B cell (primary cell): ENCODE data around the gene MTFR1L. TPM values are rescaled to one million over a fixed set of nuclear protein-coding genes. Genes with fewer than 3 reads are reported as not detected.

ENCODE experiments used
- ATAC-seq: fragments of 200-7000 bp; cut with Tn5 transposase; one replicate; pipeline ENCODE4 v1.10.0; 2021; ENCODE audit warnings: low read depth, mild to moderate bottlenecking, moderate number of reproducible peaks, moderate library complexity
- CTCF ChIA-PET: fragments of 350-600 bp; sonication (Branson Sonifier 250); formaldehyde crosslinking; loops from one replicate; lab custom pipeline; 2021; ENCODE audit warnings: antibody characterized with exemption, inconsistent platforms; lab: Charles Lee
- POLR2A ChIA-PET: fragments of 350-600 bp; sonication (Branson Sonifier 250); formaldehyde crosslinking; loops from one replicate; lab custom pipeline; 2021; ENCODE audit warnings: antibody characterized with exemption; lab: Charles Lee
- DNase-seq: peaks from one replicate; pipeline ENCODE4 v3.0.0; 2013
- H2AFZ ChIP-seq: 2 replicates; pipeline ENCODE4 v1.6.1; 2012; ENCODE audit warnings: mild to moderate bottlenecking, low read depth, low read length; ENCODE audit not compliant: insufficient read depth, poor library complexity, severe bottlenecking
- H3K27ac ChIP-seq, 2 donors: 1 replicate in 1 of 2; 2 replicates in 1 of 2; pipeline ENCODE4 v1.5.1; 2012 to 2013; ENCODE audit warnings: low read length in 2 of 2, mild to moderate bottlenecking in 2 of 2, moderate library complexity in 1 of 2
- H3K27me3 ChIP-seq, 4 experiments: fragments of 200-600 bp in 1 of 4; sonication (generic) in 1 of 4; replicated peaks in 1 of 4; 1 replicate in 2 of 4; 2 replicates in 2 of 4; pipeline versions ENCODE4 v1.6.1 to v1.7.0; 2013 to 2016; ENCODE audit warnings: low read length in 3 of 4, mild to moderate bottlenecking in 2 of 4, mixed read lengths in 1 of 4, moderate library complexity in 1 of 4; ENCODE audit not compliant: insufficient read depth in 4 of 4, control insufficient read depth in 3 of 4; ENCODE audit errors: control extremely low read depth in 1 of 4
- H3K36me3 ChIP-seq, 2 experiments: replicated peaks in 1 of 2; 1 replicate in 1 of 2; 2 replicates in 1 of 2; pipeline versions ENCODE4 v1.6.1 to v1.7.1; 2013; ENCODE audit warnings: low read length in 1 of 2; ENCODE audit not compliant: insufficient read depth in 2 of 2, control insufficient read depth in 1 of 2; ENCODE audit errors: control extremely low read depth in 1 of 2, extremely low read depth in 1 of 2
- H3K4me1 ChIP-seq, 2 donors: fragments of 200-600 bp in 1 of 2; sonication (generic) in 1 of 2; 1 replicate in 1 of 2; 2 replicates in 1 of 2; pipeline versions ENCODE4 v1.5.1 to v1.6.1; 2013 to 2017; ENCODE audit warnings: low read length in 2 of 2; ENCODE audit not compliant: control insufficient read depth in 2 of 2, insufficient read depth in 2 of 2
- H3K4me2 ChIP-seq: replicated peaks from 2 replicates; pipeline ENCODE3; 2012; ENCODE audit warnings: mild to moderate bottlenecking, low read depth, low read length; ENCODE audit not compliant: poor library complexity, severe bottlenecking
- H3K4me3 ChIP-seq, 5 experiments: fragments of 200-600 bp in 1 of 5; sonication (generic) in 1 of 5; 1 replicate in 3 of 5; 2 replicates in 2 of 5; pipeline versions ENCODE4 v1.5.1 to v1.7.0; 2011 to 2016; ENCODE audit warnings: low read length in 4 of 5, mild to moderate bottlenecking in 4 of 5, low read depth in 2 of 5, control low read depth in 1 of 5, moderate library complexity in 1 of 5; ENCODE audit not compliant: insufficient read depth in 1 of 5; ENCODE audit errors: control extremely low read depth in 1 of 5, extremely low read depth in 1 of 5
- H3K79me2 ChIP-seq: fragments of 200-600 bp; sonication (generic); one replicate; pipeline ENCODE4 v1.6.0; 2016; ENCODE audit warnings: low read length; ENCODE audit not compliant: control insufficient read depth, insufficient read depth
- H3K9ac ChIP-seq: fragments of 200-600 bp; sonication (generic); 2 replicates; pipeline ENCODE4 v1.6.1; 2017; ENCODE audit warnings: mild to moderate bottlenecking, low read length, moderate library complexity
- H3K9me3 ChIP-seq, 3 donors: one replicate each; pipeline versions ENCODE4 v1.6.1 to v1.7.1; 2013; ENCODE audit warnings: low read length in 2 of 3; ENCODE audit not compliant: control insufficient read depth in 2 of 3, insufficient read depth in 1 of 3; ENCODE audit errors: control extremely low read depth in 1 of 3
- H4K20me1 ChIP-seq: 2 replicates; pipeline ENCODE4 v1.6.0; 2012; ENCODE audit warnings: mild to moderate bottlenecking, low read length; ENCODE audit not compliant: insufficient read depth, control insufficient read depth, poor library complexity, severe bottlenecking
- H3K27ac Mint-ChIP-seq: one replicate; pipeline ENCODE4 v1.8.0; 2021; ENCODE audit warnings: mixed read lengths
- H3K27me3 Mint-ChIP-seq: one replicate; pipeline ENCODE4 v1.8.0; 2021; ENCODE audit warnings: mixed read lengths
- H3K4me1 Mint-ChIP-seq: one replicate; pipeline ENCODE4 v1.8.0; 2021; ENCODE audit warnings: mixed read lengths
- H3K4me3 Mint-ChIP-seq: one replicate; pipeline ENCODE4 v1.8.0; 2021; ENCODE audit warnings: mixed read lengths
- H3K9me3 Mint-ChIP-seq: one replicate; pipeline ENCODE4 v1.8.0; 2022; ENCODE audit warnings: mixed read lengths; ENCODE audit not compliant: insufficient read depth
- CTCF ChIP-seq: fragments of 200-600 bp; IDR thresholded peaks from one replicate; pipeline ENCODE4 v1.8.0; 2022; ENCODE audit warnings: antibody characterized with exemption, mild to moderate bottlenecking
- EZH2 ChIP-seq: IDR thresholded peaks from 2 replicates; pipeline ENCODE4 v1.6.1; 2012; ENCODE audit warnings: borderline replicate concordance, low read depth, mild to moderate bottlenecking, moderate library complexity, low read length; ENCODE audit not compliant: insufficient read depth, poor library complexity, severe bottlenecking
- WGBS: methylation state at CpG from one replicate; pipeline ENCODE4 v1.1.5; 2013; ENCODE audit warnings: missing lambda C conversion rate; ENCODE audit not compliant: insufficient coverage; 5-methylcytosine and 5-hydroxymethylcytosine counted together
- intact Hi-C: fragments of 100-400 bp; cut with micrococcal nuclease; formaldehyde crosslinking; loops from one replicate; pipeline ENCODE4 v1.10.0; 2022
- polyA plus RNA-seq: library from polyadenylated mRNA; depleted of rRNA; stranded (reverse); fragments of >200 nt; gene quantifications from 2 replicates; pipeline ENCODE4 v1.2.3, GENCODE V29; 2012
- total RNA-seq, 2 donors: library from RNA; stranded (reverse); fragments of 120-200 nt in 1 of 2; gene quantifications; 1 replicate in 1 of 2; 2 replicates in 1 of 2; pipeline versions ENCODE4 v1.2.3 to v1.2.4, GENCODE V29; 2013 to 2022

The MTFR1L gene
- total and polyA plus RNA-seq, 2 donors (not counting 1 experiment from before 2014, with no cell fraction given), result 41.5 to 44.6 TPM

DNA sequence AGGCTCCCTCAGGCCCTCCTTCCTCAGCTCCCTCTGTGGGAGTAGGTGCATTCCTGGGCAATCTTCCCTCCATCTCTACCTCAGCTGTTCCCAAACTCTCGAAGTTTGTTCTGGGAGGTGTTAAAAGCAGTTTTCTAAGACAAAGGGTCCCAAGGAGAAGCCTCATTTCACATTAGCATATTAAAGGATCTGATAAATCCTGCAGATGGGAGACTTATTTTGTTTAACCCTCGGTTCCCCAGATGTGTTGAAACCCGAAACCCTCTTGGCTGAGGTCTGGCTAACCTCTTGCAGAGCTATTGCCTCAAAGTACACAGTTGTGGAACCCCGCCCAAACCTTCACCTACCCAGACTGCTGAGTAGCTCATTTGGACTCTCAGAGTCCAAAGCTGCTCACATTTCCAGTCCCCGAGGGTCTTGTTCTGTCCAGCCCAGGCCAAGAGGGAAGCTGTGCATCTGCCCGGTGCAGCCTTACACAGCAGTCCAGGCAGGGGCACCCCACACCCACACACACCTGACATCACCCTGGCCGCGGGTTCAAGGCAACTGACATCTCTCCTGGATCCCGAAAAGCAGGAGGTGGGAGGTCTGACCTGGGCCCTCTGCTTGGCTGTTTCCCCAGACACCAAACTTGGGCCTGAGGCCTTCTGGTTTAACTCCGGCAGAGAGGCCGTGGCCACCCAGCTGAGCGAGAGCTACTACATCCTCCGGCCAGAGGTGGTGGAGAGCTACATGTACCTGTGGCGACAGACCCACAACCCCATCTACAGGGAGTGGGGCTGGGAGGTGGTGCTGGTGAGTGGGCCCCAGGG, 39.2 kb upstream of the MTFR1L start:
- Histone ChIP-seq H3K4me1 (peaks cover under 1 to 7% of the 10 kb centered on the region in 2 donors), H3K9ac (no peak overlapping the region), H3K9me3 (no peaks in the 10 kb centered on the region), H4K20me1 (no peaks in the 10 kb centered on the region), H3K4me3 (no peak overlapping the region), H3K79me2 (no peaks in the 10 kb centered on the region), H2AFZ (no peak overlapping the region), H3K27me3 (peaks cover 0 to 4% (median 0%) of the 10 kb centered on the region in 4 experiments), H3K4me2 (no peak overlapping the region), H3K36me3 (no peaks in the 10 kb centered on the region), H3K27ac (no peak overlapping the region)
- DNase-seq (no peak), ATAC-seq (no peak)
- H3K4me1 Mint-ChIP-seq, result peaks cover 9% of the 10 kb centered on the region
- intact Hi-C loops, result no loop called here
- H3K27ac Mint-ChIP-seq, result no peak overlapping the region
- peaks cover 7% of the 10 kb centered on the region for H3K27me3 Mint-ChIP-seq
- no peaks in the 10 kb centered on the region for H3K9me3 Mint-ChIP-seq
- CTCF ChIA-PET, result no interaction called here
- TF ChIP-seq CTCF, result no peak
- no peak for TF ChIP-seq EZH2
- POLR2A ChIA-PET, result no interaction called here
- WGBS, result 91% methylated on average over 9 of the region's 14 CpGs
- H3K4me3 Mint-ChIP-seq, result no peak overlapping the region

DNA sequence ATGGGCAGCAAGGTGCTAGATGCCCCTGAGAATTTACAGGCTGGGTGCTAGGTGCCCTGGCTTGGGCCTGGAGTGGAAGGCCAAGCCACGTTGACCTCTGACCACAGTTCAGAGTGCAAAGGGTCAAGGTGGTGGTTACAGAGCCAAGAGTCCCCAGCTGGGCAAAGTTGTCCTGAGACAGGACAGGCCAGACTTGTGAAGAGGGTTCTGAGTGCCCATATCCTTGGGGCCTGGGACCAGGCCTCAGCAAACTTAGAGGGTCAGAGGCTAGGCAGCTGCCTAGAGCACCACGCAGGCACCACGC, 38.7 kb upstream of the MTFR1L start:
- Histone ChIP-seq H3K4me2 (no peak overlapping the region), H2AFZ (no peak overlapping the region), H3K27me3 (peaks cover 0 to 4% (median 0%) of the 10 kb centered on the region in 4 experiments), H3K4me3 (no peak overlapping the region), H3K9ac (no peak overlapping the region), H3K27ac (no peak overlapping the region), H3K36me3 (no peaks in the 10 kb centered on the region), H3K4me1 (peaks cover 0 to 6% of the 10 kb centered on the region in 2 donors), H3K79me2 (no peaks in the 10 kb centered on the region), H4K20me1 (no peaks in the 10 kb centered on the region), H3K9me3 (no peaks in the 10 kb centered on the region)
- TF ChIP-seq CTCF, result no peak
- TF ChIP-seq EZH2, result no peak
- no peak overlapping the region for H3K4me3 Mint-ChIP-seq
- WGBS, result 96% methylated on average over 2 of the region's 3 CpGs
- intact Hi-C loops, result no loop called here
- ChIA-PET CTCF (no interaction called here), POLR2A (no interaction called here)
- peaks cover 8% of the 10 kb centered on the region for H3K4me1 Mint-ChIP-seq
- peaks cover 7% of the 10 kb centered on the region for H3K27me3 Mint-ChIP-seq
- H3K9me3 Mint-ChIP-seq, result no peaks in the 10 kb centered on the region
- no peak for DNase-seq
- no peak overlapping the region for H3K27ac Mint-ChIP-seq
- ATAC-seq, result no peak
